ENCODE data around the gene SETBP1.

GRCh38 chr18:44837482-44838180 is 156.9 kb downstream of the SETBP1 start:
- TF ChIP-seq SUZ12 (IDR thresholded peaks at IDR 0.05; ENCODE audit: extremely low read depth, insufficient read depth, insufficient read length) (no peak), ZNF274 (IDR thresholded peaks at IDR 0.05; ENCODE audit: low read depth, low read length) (no peak), YY1 (IDR thresholded peaks at IDR 0.05; ENCODE audit: insufficient read depth, insufficient read length) (no peak)
